Metanephros (tissue), 2 donors: ENCODE measurements around the gene ACADL. TPM values are rescaled to one million over a fixed set of nuclear protein-coding genes. Genes with fewer than 3 reads are reported as not detected.

Source experiments
- small RNA-seq: library from RNA; depleted of rRNA; stranded (forward); fragments of <200 nt; gene quantifications from one replicate; pipeline ENCODE3, GENCODE V24; 2014; ENCODE audit warnings: low replicate concordance
- total RNA-seq: library from RNA; depleted of rRNA; stranded (reverse); fragments of >200 nt; gene quantifications from one replicate; pipeline ENCODE4 v1.2.3, GENCODE V29; 2014

The ACADL gene
- 16.1 TPM for total RNA-seq

DNA sequence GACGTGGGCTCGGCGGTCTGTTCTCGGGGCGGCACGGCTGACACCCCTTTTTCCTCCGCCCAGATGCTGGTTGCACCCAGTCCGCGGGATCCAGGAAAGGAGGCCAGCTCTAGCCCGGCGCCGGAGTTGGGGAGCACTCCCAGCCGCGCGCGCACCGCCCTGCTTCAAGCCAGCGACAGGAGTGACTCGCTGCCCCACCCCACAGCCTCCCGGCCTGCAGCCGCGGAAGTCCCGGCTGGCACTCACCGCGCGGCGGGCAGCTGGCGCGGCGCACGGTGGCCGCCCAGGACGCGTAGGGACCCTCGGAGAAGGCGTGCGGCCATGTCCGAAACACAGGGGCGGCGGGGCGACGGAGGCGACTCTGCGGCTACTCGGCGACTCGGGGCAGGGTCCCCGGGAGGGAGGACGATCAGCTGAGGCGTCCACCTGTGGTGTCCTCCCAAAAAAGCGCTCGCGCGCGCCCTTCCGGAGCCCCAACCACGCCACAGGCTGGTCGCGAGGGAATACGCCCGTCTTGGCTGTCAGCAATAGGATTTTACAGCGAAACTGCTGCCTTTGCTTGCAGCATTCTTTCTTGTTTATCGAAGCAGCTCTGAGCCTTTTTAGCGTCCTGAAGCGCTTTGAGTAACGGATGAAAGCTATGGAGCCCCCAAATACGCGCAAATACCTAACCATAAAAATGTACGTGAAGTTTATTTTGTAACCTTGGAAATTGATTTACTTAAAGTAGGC, at the start of gene ACADL:
TSS of gene ACADL (minus strand) at position 507 of the 732 bp plus-strand sequence. CDS start at position 323, 184 bp downstream.

DNA sequence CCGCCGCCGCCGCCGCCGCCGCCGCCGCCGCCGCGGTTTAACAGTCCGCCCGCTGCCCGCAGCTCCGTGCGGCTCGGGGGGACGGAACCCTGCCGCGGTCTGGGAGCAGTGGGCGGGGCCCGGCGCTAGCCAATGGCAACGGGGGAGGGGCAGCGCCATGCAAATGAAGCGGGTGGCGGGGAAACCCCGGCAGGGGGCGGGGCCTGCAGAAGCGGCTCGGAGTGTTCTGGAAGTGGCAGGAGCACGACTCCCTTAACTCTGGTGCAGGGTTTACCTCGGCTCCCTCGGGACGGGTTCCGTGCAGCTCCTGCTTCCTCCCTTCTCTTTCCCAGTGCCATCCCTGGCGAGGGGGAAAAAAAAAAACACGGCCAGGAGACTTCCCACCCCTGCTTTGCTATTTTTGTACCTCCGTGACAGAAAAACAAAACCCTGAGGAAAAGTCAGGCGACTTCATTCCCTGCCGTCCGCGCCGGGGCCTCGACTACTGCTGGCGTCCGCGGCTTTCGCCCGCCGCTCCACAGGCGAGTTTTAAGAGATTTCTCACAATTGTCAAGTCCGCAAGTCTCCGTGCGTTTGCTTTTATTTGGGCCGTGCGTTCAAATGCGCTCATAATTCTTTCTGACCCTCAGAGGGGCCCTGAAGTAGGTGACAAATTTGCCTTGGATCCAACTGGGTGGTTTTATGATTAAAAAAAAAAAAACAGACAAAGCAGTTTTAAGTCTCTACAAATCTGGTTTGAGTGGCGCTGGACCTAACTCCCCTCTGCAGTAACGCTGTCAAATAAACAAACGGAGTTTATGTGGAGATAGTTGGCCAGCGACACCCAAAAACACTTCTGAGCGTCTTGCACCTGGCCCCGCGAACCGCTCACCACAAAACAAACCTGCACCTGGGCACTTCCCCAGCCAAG, 53.7 kb downstream of the ACADL start, which contains the start of gene KANSL1L:
TSS of gene KANSL1L (minus strand) at position 101 of the 910 bp plus-strand sequence. CDS start 16,827 bp downstream, outside the sequence.

Small RNA genes within 50 kb of the gene (small RNA-seq; reads per million reads assigned to genes)
- not detected for gene RF00019

Other genes starting within 250 kb of the ACADL start
- gene RPE, start 222.8 kb downstream of the ACADL start, total RNA-seq = 61.9 TPM
- gene KANSL1L, start 54.0 kb downstream of the ACADL start, total RNA-seq = 86.6 TPM
- 981 TPM for gene MYL1, start 89.7 kb upstream of the ACADL start, total RNA-seq